Activated CD4-positive, alpha-beta memory T cell treated with anti-CD3 and anti-CD28 coated beads for 36 hours (primary cell): ENCODE results near the gene ALX4. TPM values are rescaled to one million over a fixed set of nuclear protein-coding genes. Genes with fewer than 3 reads are reported as not detected.

ENCODE experiments used
- CTCF ChIA-PET: fragments of 350-600 bp; sonication (Branson Sonifier 250); formaldehyde crosslinking; loops from one replicate; lab custom pipeline; 2021; ENCODE audit warnings: antibody characterized with exemption, inconsistent platforms; lab: Charles Lee
- POLR2A ChIA-PET: fragments of 350-600 bp; sonication (Branson Sonifier 250); formaldehyde crosslinking; loops from one replicate; lab custom pipeline; 2021; ENCODE audit warnings: antibody characterized with exemption; lab: Charles Lee
- DNase-seq: peaks from one replicate; pipeline ENCODE4 v3.0.0-alpha.2; 2020
- H3K27ac Mint-ChIP-seq: one replicate; pipeline ENCODE4 v1.8.0; 2021; ENCODE audit warnings: mixed read lengths
- H3K27me3 Mint-ChIP-seq: one replicate; pipeline ENCODE4 v1.8.0; 2021; ENCODE audit warnings: mixed read lengths
- H3K36me3 Mint-ChIP-seq: one replicate; pipeline ENCODE4 v1.8.0; 2021; ENCODE audit warnings: mixed read lengths
- H3K4me1 Mint-ChIP-seq: one replicate; pipeline ENCODE4 v1.8.0; 2021; ENCODE audit warnings: low read depth, mixed read lengths
- H3K4me3 Mint-ChIP-seq: one replicate; pipeline ENCODE4 v1.8.0; 2021; ENCODE audit warnings: mild to moderate bottlenecking, mixed read lengths
- H3K9me3 Mint-ChIP-seq: one replicate; pipeline ENCODE4 v1.8.0; 2021; ENCODE audit warnings: mixed read lengths
- intact Hi-C: fragments of 100-400 bp; cut with micrococcal nuclease; formaldehyde crosslinking; loops from one replicate; pipeline ENCODE4 v1.15.1; 2023
- total RNA-seq, 2 experiments: library from RNA; stranded (reverse); gene quantifications; one replicate each; pipeline ENCODE4 v1.2.3, GENCODE V29; 2021

The ALX4 gene
- total RNA-seq, 2 experiments from 2014 or later: not detected

DNA sequence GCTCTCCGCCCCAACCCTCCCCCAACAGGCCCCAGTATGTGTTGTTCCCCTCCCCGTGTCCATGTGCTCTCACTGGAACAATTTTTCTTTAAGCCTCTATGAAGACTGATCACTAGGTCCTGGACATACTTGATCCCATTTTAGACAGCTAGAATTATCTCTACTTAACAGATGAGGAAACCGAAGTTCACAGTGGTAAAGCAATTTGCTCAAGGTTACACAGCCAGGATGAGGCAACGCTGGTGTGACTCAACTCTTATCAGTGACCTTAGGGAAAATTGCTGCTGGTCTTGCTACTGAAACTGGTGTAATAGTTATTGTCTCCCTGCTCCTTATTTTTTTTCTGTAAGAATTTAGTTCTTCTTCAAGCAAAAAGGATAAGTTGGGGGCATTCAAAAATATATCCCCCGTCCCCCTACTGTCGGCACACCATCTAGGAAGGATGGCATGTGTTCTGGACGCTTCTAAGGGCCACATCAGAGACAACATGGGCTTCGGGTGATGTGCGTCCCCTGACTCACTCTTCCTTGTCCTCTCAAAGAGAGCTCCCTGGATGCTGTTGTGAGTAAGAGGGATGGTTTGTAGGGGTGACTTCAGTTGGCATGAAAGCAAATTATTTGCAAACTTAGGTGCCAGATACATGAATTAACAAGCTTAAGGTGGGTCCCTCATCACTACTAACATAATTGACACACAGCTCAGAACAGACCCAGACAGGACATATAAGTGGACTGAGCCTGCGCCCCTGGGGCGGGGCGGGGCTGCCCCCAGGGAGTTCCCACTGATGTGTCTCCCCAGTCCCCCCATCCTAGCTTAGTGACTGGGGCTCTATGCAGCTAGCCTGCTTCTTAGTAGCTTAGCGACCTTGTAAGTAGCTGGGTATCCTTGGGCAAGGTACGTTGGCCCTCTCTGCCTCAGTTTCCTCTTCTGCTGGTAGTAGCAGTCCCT, 23.6 kb upstream of the ALX4 start:
- peaks cover 43% of the 10 kb centered on the region for H3K27me3 Mint-ChIP-seq
- no peaks in the 10 kb centered on the region for H3K36me3 Mint-ChIP-seq
- no peaks in the 10 kb centered on the region for H3K9me3 Mint-ChIP-seq
- DNase-seq: no peak
- H3K4me1 Mint-ChIP-seq: no peaks in the 10 kb centered on the region
- POLR2A ChIA-PET: no interaction called here
- CTCF ChIA-PET: no interaction called here
- no peak overlapping the region for H3K4me3 Mint-ChIP-seq
- no peak overlapping the region for H3K27ac Mint-ChIP-seq
- intact Hi-C loops: no loop called here

- no peak for DNase-seq
- H3K9me3 Mint-ChIP-seq: no peaks in the 10 kb centered on the region
- H3K4me1 Mint-ChIP-seq: no peaks in the 10 kb centered on the region
- POLR2A ChIA-PET: no interaction called here
- H3K27ac Mint-ChIP-seq: no peak overlapping the region
- intact Hi-C loops: no loop called here
- H3K4me3 Mint-ChIP-seq: no peak overlapping the region
- CTCF ChIA-PET: no interaction called here
- peaks cover 42% of the 10 kb centered on the region for H3K27me3 Mint-ChIP-seq
- no peaks in the 10 kb centered on the region for H3K36me3 Mint-ChIP-seq
These were observed 22.7 kb upstream of the ALX4 start for GRCh38 chr11:44332665-44333064.

DNA sequence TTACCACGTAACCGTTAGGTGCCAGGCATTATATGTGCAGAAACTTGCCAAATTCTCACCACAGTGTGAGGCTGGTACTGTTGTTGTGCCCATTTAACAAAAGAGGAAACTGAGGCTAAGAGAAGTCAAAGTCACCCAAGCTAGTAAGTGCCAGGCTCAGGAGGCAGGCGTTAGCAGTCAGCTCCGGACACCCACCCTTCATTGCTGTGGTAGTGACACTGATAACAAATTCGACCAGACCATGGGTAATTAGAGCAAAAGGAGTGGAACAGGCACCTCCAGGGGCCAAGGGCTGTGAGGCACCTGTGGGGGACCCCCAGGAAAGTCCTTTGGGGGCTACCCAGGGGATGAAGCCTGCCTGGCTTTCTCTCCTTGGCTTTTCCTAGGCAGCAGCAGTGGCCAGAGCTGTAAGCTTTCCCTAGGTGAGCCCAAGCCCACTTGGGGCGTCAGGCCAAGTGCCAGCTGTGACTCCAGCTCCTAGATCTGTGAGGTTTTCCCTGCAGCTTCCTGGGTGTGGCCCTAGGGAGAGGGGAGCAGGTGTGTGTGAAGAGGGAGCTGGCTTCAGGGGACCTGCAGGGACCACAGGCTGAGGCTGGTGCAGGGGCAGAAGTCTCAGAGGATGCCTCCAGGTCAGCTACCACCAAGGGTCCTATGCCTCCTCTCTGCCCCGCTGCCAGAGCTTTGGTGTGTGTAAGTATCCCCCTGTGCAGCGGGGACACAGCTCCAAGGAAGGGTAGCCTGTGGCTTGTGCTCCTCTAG, 19.7 kb upstream of the ALX4 start:
- CTCF ChIA-PET: interaction anchor here (1.6 kb wide), 1 partner anchor 43 kb away, joined by 8 read pairs; no protein-coding TSS in a partner anchor
- no peak overlapping the region for H3K4me3 Mint-ChIP-seq
- intact Hi-C loops: no loop called here
- no peaks in the 10 kb centered on the region for H3K9me3 Mint-ChIP-seq
- no peaks in the 10 kb centered on the region for H3K4me1 Mint-ChIP-seq
- no peak for DNase-seq
- H3K36me3 Mint-ChIP-seq: no peaks in the 10 kb centered on the region
- peaks cover 47% of the 10 kb centered on the region for H3K27me3 Mint-ChIP-seq
- POLR2A ChIA-PET: no interaction called here
- no peak overlapping the region for H3K27ac Mint-ChIP-seq

GRCh38 chr11:44328138-44328660, 18.3 kb upstream of the ALX4 start:
- Mint-ChIP-seq H3K4me3 (no peak overlapping the region), H3K36me3 (no peaks in the 10 kb centered on the region), H3K27me3 (peaks cover 54% of the 10 kb centered on the region), H3K27ac (no peak overlapping the region), H3K9me3 (no peaks in the 10 kb centered on the region), H3K4me1 (no peaks in the 10 kb centered on the region)
- POLR2A ChIA-PET: no interaction called here
- CTCF ChIA-PET: no interaction called here
- intact Hi-C loops: no loop called here
- DNase-seq: no peak

DNA sequence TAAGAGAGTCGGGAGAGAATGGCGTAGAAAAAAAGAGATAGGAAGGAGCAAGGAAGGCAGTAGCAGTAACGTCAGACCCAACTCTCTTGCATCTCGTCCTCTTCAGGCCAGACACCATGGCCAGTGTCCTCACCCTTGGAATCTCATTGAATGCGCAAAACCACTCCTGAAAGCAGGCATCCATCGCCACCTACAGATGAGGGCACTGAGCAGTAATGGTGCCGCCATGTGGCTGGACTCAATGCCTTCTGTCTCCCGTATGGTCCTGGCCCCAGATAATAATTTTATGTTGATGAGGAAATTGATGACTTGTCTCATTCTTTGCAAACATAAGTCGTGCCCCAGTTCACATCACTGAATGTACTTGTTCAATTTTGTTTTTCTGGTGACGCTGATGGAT, 17.8 kb upstream of the ALX4 start:
- H3K27ac Mint-ChIP-seq: no peak overlapping the region
- H3K27me3 Mint-ChIP-seq: peaks cover 58% of the 10 kb centered on the region
- ChIA-PET CTCF (no interaction called here), POLR2A (no interaction called here)
- H3K9me3 Mint-ChIP-seq: no peaks in the 10 kb centered on the region
- intact Hi-C loops: no loop called here
- DNase-seq: no peak
- no peak overlapping the region for H3K4me3 Mint-ChIP-seq
- H3K4me1 Mint-ChIP-seq: no peaks in the 10 kb centered on the region
- H3K36me3 Mint-ChIP-seq: no peaks in the 10 kb centered on the region

- Mint-ChIP-seq H3K9me3 (no peaks in the 10 kb centered on the region), H3K4me1 (no peaks in the 10 kb centered on the region), H3K27me3 (peaks cover 67% of the 10 kb centered on the region), H3K36me3 (no peaks in the 10 kb centered on the region), H3K4me3 (no peak overlapping the region), H3K27ac (no peak overlapping the region)
- intact Hi-C loops: no loop called here
- ChIA-PET CTCF (no interaction called here), POLR2A (no interaction called here)
- DNase-seq: no peak
These were observed 16.9 kb upstream of the ALX4 start for GRCh38 chr11:44326615-44327475.

DNA sequence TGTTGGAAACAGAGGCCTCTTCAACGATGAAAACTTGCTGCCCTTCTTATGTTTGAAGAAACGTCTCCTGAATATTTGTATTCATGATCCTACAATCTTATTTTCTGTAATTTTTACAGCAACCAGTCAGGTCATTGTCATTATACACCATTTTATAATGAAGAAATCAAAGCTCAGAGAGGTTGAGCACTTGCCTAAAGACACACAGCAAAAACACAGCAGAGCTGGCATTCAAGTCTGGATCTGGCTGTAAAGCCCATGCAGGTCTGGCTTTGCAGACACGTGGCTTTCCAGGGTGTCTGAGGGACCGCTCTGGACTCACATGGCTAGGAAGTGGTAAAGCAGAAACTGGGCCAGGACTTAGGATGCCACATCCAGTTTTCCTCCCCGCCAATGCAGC, 15.8 kb upstream of the ALX4 start:
- H3K9me3 Mint-ChIP-seq: no peaks in the 10 kb centered on the region
- CTCF ChIA-PET: interaction anchor here (1.0 kb wide), 1 partner anchor 40 kb away, joined by 3 read pairs; no protein-coding TSS in a partner anchor
- POLR2A ChIA-PET: no interaction called here
- DNase-seq: no peak
- no peaks in the 10 kb centered on the region for H3K4me1 Mint-ChIP-seq
- intact Hi-C loops: no loop called here
- peaks cover 73% of the 10 kb centered on the region for H3K27me3 Mint-ChIP-seq
- no peak overlapping the region for H3K4me3 Mint-ChIP-seq
- no peak overlapping the region for H3K27ac Mint-ChIP-seq
- no peaks in the 10 kb centered on the region for H3K36me3 Mint-ChIP-seq

- no peak overlapping the region for H3K27ac Mint-ChIP-seq
- DNase-seq: no peak
- H3K4me3 Mint-ChIP-seq: no peak overlapping the region
- POLR2A ChIA-PET: no interaction called here
- intact Hi-C loops: no loop called here
- no peaks in the 10 kb centered on the region for H3K4me1 Mint-ChIP-seq
- H3K36me3 Mint-ChIP-seq: no peaks in the 10 kb centered on the region
- H3K9me3 Mint-ChIP-seq: no peaks in the 10 kb centered on the region
- peaks cover 76% of the 10 kb centered on the region for H3K27me3 Mint-ChIP-seq
- CTCF ChIA-PET: interaction anchor here (1.0 kb wide), 1 partner anchor 39 kb away, joined by 3 read pairs; no protein-coding TSS in a partner anchor
These were observed 15.0 kb upstream of the ALX4 start for GRCh38 chr11:44324749-44325525.

- intact Hi-C loops: no loop called here
- Mint-ChIP-seq H3K27ac (no peak overlapping the region), H3K4me3 (no peak overlapping the region), H3K27me3 (peaks cover 81% of the 10 kb centered on the region), H3K9me3 (no peaks in the 10 kb centered on the region), H3K36me3 (no peaks in the 10 kb centered on the region), H3K4me1 (peaks cover 4% of the 10 kb centered on the region)
- ChIA-PET CTCF (interaction anchor here (0.7 kb wide), 1 partner anchor 216 kb away, joined by 3 read pairs; no protein-coding TSS in a partner anchor), POLR2A (no interaction called here)
- no peak for DNase-seq
These were observed 14.3 kb upstream of the ALX4 start for GRCh38 chr11:44324222-44324621.

DNA sequence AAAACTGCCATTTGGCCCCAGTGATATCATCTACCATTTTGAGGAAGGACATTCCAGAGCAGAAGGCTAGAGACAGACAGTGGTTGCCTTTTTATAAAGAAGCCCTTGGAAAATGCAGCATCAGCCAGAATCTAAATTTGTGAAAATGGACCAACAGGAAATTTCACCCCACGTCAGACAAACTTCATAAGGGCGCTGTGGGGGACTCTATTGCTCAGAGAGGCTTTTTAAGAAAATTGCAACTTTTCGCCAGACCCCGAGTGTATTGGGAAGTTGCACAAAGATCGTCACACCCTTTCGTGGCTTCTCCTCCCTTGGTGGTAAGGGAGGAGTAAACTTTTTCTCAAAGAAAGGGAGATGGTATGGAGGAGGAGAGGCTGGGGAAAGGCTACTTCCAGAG, 12.3 kb upstream of the ALX4 start:
- Mint-ChIP-seq H3K9me3 (no peaks in the 10 kb centered on the region), H3K4me3 (no peak overlapping the region), H3K27me3 (peaks cover 85% of the 10 kb centered on the region), H3K36me3 (no peaks in the 10 kb centered on the region), H3K4me1 (peaks cover 5% of the 10 kb centered on the region), H3K27ac (no peak overlapping the region)
- no peak for DNase-seq
- intact Hi-C loops: no loop called here
- ChIA-PET POLR2A (no interaction called here), CTCF (interaction anchor here (1.0 to 2.3 kb wide), 2 partner anchors 8 to 23 kb away, joined by 3 to 5 read pairs; no protein-coding TSS in a partner anchor)

DNA sequence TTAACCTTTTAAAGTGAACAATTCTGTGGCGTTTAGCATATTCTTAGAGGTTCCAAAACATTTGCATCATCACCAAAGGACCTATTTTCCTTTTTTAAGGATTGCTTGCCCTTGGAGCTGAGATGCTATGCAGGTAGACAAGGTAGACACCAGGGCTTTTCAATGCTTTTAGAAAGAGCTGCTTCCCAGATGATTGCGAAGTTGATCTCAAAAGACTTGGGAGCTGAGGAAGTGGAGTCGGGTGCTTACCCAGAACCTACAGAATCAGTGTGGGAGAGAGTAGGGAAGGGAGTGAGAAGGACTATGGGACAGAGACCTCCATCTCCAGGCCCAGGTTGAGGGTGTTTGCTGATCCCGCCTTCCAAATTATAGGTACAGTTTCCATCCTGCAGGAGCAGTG, 11.1 kb upstream of the ALX4 start:
- H3K36me3 Mint-ChIP-seq: no peaks in the 10 kb centered on the region
- intact Hi-C loops: no loop called here
- CTCF ChIA-PET: no interaction called here
- no peak for DNase-seq
- no peak overlapping the region for H3K27ac Mint-ChIP-seq
- H3K9me3 Mint-ChIP-seq: no peaks in the 10 kb centered on the region
- H3K27me3 Mint-ChIP-seq: peaks cover 84% of the 10 kb centered on the region
- no peak overlapping the region for H3K4me3 Mint-ChIP-seq
- peaks cover 8% of the 10 kb centered on the region for H3K4me1 Mint-ChIP-seq
- POLR2A ChIA-PET: no interaction called here
